Lower leg skin (tissue), 4 donors: ENCODE measurements around the gene GPC3. TPM values are rescaled to one million over a fixed set of nuclear protein-coding genes. Genes with fewer than 3 reads are reported as not detected.
"Not testable (repeated sequence)": the region's sequence is repeated elsewhere in the genome, so short reads cannot be mapped to it uniquely, and the experiment has no call there.

Source experiments
- DNase-seq, 2 donors: peaks; one replicate each; pipeline ENCODE4 v3.0.0-alpha.2; 2019; ENCODE audit warnings: low spot score in 2 of 2
- H3K4me3 ChIP-seq: fragments of 200-600 bp; sonication (generic); 2 replicates; pipeline ENCODE4 v1.5.1; 2017; ENCODE audit warnings: mild to moderate bottlenecking, low read depth; ENCODE audit not compliant: poor library complexity, severe bottlenecking
- CTCF ChIP-seq, 3 donors: fragments of 450-650 bp; IDR thresholded peaks; one replicate each; pipeline ENCODE4 v1.5.1; 2016; ENCODE audit warnings: antibody characterized with exemption in 3 of 3, mild to moderate bottlenecking in 3 of 3, moderate library complexity in 2 of 3
- POLR2A ChIP-seq, 2 donors: fragments of 450-650 bp; IDR thresholded peaks; one replicate each; pipeline ENCODE4 v1.6.1; 2016 to 2017; ENCODE audit warnings: antibody characterized with exemption in 2 of 2, mild to moderate bottlenecking in 1 of 2, moderate library complexity in 1 of 2
- WGBS, 2 donors: methylation state at CpG; one replicate each; pipeline ENCODE4 v1.1.5; 2018; 5-methylcytosine and 5-hydroxymethylcytosine counted together
- intact Hi-C: fragments of 100-400 bp; cut with DNase I; formaldehyde crosslinking; loops from one replicate; pipeline ENCODE4 v1.15.0; 2023; ENCODE audit warnings: low total_unique reads
- total RNA-seq, 4 donors: library from RNA; depleted of rRNA; stranded (reverse); fragments of >200 nt; gene quantifications; one replicate each; pipeline ENCODE4 v1.1.0, GENCODE V29; 2016

The GPC3 gene
- total RNA-seq, 4 donors from 2014 or later, result 10.4 to 24.4 (median 14.7) TPM

GRCh38 chrX:133999031-133999705 lies 13.8 kb upstream of the GPC3 start:
- no peak for DNase-seq
- no peak overlapping the region for H3K4me3 ChIP-seq
- intact Hi-C loops, result no loop called here
- TF ChIP-seq POLR2A (IDR thresholded peaks at IDR 0.05), result no peak
- TF ChIP-seq CTCF (IDR thresholded peaks at IDR 0.05), result no peak
- WGBS, 2 donors, result 67 to 68% methylated on average over 12 of the region's 12 CpGs

DNA sequence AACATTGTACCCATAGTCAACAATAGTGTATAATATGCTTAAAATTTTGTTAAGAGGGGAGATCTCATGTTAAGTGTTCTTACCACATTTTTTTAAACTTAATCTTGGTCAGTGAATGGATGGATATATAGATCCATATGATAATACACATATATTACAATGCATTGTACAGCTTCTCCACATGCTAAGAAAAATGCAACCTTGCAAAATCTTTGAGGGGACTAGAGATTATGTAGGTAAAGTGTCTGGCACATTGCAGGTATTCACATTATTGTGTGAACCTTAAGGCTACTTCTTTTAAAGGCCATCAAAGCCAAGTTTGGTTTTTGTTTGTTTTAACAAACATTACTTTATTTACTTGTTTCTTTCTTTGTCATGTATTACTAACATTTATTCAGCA lies 10.4 kb upstream of the GPC3 start:
- intact Hi-C loops, result no loop called here
- TF ChIP-seq CTCF (IDR thresholded peaks at IDR 0.05) (no peak), POLR2A (IDR thresholded peaks at IDR 0.05) (no peak)
- H3K4me3 ChIP-seq, result no peak overlapping the region
- no peak for DNase-seq

DNA sequence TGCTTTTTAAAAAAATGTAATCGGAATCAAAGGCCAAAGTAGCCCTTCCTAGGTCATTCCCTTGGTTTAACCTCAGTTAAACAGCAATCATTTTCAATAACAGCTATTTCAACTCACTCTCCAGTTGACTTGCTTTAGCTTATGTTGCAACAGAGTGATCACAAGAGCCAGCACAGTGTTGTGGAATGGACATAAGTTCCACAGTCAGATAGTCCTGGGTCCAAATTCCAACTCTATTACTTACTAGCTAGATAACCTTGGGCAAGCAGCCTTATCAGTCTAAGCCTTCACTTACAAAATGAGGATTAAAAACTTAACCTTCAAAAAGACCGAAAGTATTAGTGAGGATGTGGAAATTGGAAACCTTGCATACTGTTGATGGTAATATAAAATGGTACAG lies 9.2 kb upstream of the GPC3 start:
- TF ChIP-seq POLR2A (IDR thresholded peaks at IDR 0.05) (no peak), CTCF (IDR thresholded peaks at IDR 0.05) (no peak)
- no peak overlapping the region for H3K4me3 ChIP-seq
- intact Hi-C loops, result no loop called here
- 72 to 94% methylated on average over 2 of the region's 2 CpGs for WGBS, 2 donors
- no peak for DNase-seq

- no peak for DNase-seq
- TF ChIP-seq POLR2A (IDR thresholded peaks at IDR 0.05) (no peak), CTCF (IDR thresholded peaks at IDR 0.05) (no peak)
- no peak overlapping the region for H3K4me3 ChIP-seq
- 40 to 54% methylated on average over 4 of the region's 4 CpGs for WGBS, 2 donors
- intact Hi-C loops, result no loop called here
These were observed 7.5 kb upstream of the GPC3 start for GRCh38 chrX:133992882-133993281.

DNA sequence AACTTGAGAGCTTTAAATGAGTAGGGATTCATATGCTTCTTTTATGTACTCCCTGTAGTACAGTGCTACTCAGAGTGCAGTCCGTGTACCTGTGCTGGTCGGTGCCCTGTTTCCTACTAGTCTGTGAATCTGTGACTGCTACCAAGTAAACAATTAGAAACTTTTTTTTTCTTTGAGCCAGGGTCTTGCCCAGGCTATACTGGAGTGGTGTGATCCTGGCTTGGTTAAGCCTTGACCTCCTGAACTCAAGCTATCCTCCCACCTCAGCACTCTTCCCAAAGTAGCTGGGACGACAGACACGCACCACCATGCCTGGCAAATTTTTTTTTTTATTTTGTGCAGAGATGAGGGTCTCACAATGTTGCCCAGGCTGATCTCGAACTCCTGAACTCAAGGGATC lies 6.4 kb upstream of the GPC3 start:
- no peak overlapping the region for H3K4me3 ChIP-seq
- intact Hi-C loops, result no loop called here
- no peak for DNase-seq
- no peak for TF ChIP-seq POLR2A (IDR thresholded peaks at IDR 0.05)
- no peak for TF ChIP-seq CTCF (IDR thresholded peaks at IDR 0.05)
- WGBS, 2 donors, result 64 to 84% methylated on average over 5 of the region's 5 CpGs

- WGBS, 2 donors, result 87 to 96% methylated on average over 3 of the region's 3 CpGs
These were observed 5.7 kb upstream of the GPC3 start for GRCh38 chrX:133991057-133991456.

More at GRCh38 chrX:133991057-133991456, 5.7 kb upstream of the GPC3 start:
- intact Hi-C loops, DNase-seq, H3K4me3 ChIP-seq: not testable (repeated sequence)
